Measurements from ENCODE around the gene ADAMTS12.

DNA sequence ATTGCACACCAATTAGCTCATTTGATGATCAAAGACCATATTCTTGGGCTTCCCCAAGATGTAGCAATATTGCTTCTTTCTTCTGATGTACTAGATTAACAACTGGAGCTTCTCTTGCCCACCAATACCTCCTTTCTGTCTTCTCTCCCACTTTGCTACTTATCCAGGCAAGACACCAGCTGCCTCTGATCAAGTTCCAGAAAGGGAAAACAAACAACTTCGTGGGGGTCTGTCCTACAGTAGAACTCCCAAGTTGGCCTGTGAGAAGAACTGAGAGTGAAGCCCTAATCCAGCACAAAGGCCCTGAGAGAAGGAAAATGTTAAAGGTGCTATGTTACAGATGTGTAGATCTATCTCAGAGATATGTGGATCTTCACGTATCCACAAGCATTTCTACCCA lies 44.9 kb downstream of the ADAMTS12 start:
- TF ChIP-seq CTCF (IDR thresholded peaks at IDR 0.05 in 4 of 5, conservative IDR thresholded peaks at IDR 0.05 in 1 of 5) (no peak), POLR2A (IDR thresholded peaks at IDR 0.05) (no peak)
